GM19043 (cell line): ENCODE data around the gene MYOZ1.
A peak's percentile ranks its signal among the peaks of the same experiment; 100 is the strongest.

ENCODE experiments used
- ATAC-seq: cut with Tn5 transposase; IDR thresholded peaks from one replicate; pipeline ENCODE4 v1.9.1; 2021; ENCODE audit warnings: low read depth; ENCODE audit not compliant: unreplicated experiment

MYOZ1 gene

DNA sequence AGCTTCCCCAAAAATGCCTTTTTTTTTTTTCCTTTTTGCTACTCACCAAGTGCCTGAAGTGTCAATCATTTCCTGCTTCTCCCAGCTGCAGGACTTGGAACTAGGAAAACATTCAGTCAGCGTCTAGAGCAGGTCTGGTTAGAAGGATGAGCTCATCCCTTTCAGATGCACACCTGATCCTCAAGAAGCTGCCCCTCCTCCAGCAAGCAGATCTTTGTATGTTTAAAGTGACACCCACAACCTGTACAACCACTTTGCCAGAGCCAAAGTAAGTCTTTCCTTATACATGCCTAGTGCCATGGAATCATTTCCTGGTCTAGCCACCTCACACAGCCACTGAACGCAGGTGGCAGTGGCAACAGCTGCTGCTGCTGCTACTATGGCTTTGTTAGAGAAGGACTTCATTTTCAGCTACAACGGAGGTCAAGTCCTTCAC lies 39.8 kb downstream of the MYOZ1 start:
- ATAC-seq = no peak

DNA sequence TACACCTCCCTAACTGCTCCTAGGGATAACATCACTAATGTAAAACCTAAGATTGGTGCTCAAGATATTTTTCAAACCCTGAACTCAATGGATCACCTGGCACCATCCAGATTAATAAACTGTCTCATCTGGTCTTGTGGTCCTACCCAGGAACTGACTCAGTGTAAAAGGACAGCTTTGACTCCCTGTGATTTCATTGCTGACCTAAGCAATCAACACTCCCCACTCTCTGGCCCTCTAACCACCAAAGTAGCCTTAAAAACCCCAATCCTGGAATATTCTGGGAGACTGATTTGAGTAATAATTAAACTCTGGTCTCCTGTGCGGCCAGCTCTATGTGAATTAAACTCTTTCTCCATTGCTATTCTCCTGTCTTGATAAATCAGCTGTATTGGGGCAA lies 43.9 kb downstream of the MYOZ1 start:
- ATAC-seq = no peak

GRCh38 chr10:73593812-73594211 lies 47.5 kb downstream of the MYOZ1 start:
- ATAC-seq = no peak

GRCh38 chr10:73593110-73593509 lies 48.2 kb downstream of the MYOZ1 start:
- no peak for ATAC-seq

- ATAC-seq = no peak
These were observed 49.2 kb downstream of the MYOZ1 start for GRCh38 chr10:73591935-73592699.

- no peak for ATAC-seq
These were observed 50.1 kb downstream of the MYOZ1 start, which contains the start of gene USP54 for GRCh38 chr10:73590881-73591799. Gene USP54 (minus strand): TSS chr10:73591342. CDS start chr10:73575658, 15,684 bp downstream.

GRCh38 chr10:73589563-73590126 lies 51.6 kb downstream of the MYOZ1 start:
- ATAC-seq = no peak

GRCh38 chr10:73588656-73589055 lies 52.6 kb downstream of the MYOZ1 start:
- no peak for ATAC-seq

GRCh38 chr10:73586583-73586984 lies 54.7 kb downstream of the MYOZ1 start:
- no peak for ATAC-seq

GRCh38 chr10:73585327-73585726 lies 55.9 kb downstream of the MYOZ1 start:
- no peak for ATAC-seq

DNA sequence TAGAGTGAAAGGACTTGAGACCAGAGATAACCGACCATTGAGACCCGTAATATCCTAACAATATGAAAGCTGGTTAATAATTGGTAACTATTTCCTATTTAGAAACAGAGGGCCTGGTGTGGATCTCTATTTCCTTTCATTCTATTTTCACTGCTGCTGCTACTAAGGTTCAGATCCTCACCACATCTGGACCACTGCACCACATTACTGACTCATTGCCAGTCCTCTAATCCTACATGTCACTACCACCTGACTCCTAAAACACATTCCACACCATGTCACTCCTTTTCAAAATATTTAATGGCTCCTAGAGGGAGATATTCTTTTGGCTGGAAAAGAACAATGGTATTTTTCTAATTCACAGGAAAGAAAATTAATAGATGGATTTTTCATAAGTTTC lies 56.5 kb downstream of the MYOZ1 start:
- ATAC-seq = peak; percentile 51

GRCh38 chr10:73581918-73582317 lies 59.4 kb downstream of the MYOZ1 start:
- ATAC-seq = no peak
